Measurements from ENCODE around the gene PCSK6.

PCSK6 gene

DNA sequence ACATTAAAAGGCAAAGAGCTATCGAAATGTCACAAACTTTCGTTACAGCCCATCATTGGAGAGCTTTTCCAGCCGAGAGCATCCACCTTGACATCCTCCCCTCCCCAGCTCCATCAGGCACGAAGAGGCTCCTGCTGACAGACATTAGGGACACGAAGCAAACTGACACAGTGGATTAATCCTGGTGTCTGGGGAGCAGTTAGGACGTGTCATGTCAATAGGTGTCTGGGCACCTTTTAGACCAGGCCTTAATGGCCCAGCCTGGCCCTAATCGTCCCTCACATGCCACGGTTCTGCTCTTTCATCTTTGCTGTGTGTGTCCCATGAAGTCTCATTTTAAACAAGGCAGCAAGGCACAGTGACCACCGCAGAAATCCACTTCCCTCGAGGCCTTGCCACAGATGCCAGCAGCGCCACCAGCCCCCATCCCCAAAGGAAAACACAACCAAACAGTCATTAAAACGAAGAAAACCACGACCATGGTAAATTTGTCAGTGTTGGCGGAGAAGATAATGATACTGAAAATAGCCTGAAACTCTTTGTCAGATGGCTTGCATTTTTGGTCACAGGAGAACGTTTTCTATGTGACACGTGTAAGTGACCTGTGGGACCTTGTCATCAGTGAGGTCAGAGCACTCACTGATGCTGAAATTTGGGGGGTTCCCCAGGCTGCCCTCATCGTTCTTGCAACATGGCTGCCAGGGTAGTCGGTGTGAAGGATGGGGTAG, 16.3 kb upstream of the PCSK6 start:
- Histone ChIP-seq H3K4me3 (ENCODE audit: insufficient read depth, low read length, poor library complexity, severe bottlenecking) (no peak overlapping the region), H3K4me2 (ENCODE audit: low read depth, low read length, poor library complexity, severe bottlenecking) (no peak overlapping the region), H3K9me2 (replicated peaks; ENCODE audit: insufficient read depth, low read length) (no peaks in the 10 kb centered on the region), H3K9ac (ENCODE audit: low read length) (no peak overlapping the region), H2AFZ (ENCODE audit: low read depth, low read length, severe bottlenecking) (no peak overlapping the region), H3K36me3 (ENCODE audit: low read length) (no peaks in the 10 kb centered on the region), H3K27ac (ENCODE audit: low read depth, low read length) (no peak overlapping the region), H3K9me3 (ENCODE audit: insufficient read depth, low read length) (no peaks in the 10 kb centered on the region), H4K20me1 (ENCODE audit: low read depth, low read length) (no peaks in the 10 kb centered on the region), H3K79me2 (ENCODE audit: insufficient read depth, low read length) (no peaks in the 10 kb centered on the region), H3K27me3 (ENCODE audit: low read length) (no peaks in the 10 kb centered on the region), H3F3A (ENCODE audit: insufficient read depth) (no peaks in the 10 kb centered on the region)
- no peak for TF ChIP-seq EZH2phosphoT487 (conservative IDR thresholded peaks at IDR 0.05; ENCODE audit: low read length)
- TF ChIP-seq, protein P1, sequence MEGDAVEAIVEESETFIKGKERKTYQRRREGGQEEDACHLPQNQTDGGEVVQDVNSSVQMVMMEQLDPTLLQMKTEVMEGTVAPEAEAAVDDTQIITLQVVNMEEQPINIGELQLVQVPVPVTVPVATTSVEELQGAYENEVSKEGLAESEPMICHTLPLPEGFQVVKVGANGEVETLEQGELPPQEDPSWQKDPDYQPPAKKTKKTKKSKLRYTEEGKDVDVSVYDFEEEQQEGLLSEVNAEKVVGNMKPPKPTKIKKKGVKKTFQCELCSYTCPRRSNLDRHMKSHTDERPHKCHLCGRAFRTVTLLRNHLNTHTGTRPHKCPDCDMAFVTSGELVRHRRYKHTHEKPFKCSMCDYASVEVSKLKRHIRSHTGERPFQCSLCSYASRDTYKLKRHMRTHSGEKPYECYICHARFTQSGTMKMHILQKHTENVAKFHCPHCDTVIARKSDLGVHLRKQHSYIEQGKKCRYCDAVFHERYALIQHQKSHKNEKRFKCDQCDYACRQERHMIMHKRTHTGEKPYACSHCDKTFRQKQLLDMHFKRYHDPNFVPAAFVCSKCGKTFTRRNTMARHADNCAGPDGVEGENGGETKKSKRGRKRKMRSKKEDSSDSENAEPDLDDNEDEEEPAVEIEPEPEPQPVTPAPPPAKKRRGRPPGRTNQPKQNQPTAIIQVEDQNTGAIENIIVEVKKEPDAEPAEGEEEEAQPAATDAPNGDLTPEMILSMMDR (IDR thresholded peaks at IDR 0.05; ENCODE audit: insufficient read depth, low read length, poor library complexity, severe bottlenecking): no peak

DNA sequence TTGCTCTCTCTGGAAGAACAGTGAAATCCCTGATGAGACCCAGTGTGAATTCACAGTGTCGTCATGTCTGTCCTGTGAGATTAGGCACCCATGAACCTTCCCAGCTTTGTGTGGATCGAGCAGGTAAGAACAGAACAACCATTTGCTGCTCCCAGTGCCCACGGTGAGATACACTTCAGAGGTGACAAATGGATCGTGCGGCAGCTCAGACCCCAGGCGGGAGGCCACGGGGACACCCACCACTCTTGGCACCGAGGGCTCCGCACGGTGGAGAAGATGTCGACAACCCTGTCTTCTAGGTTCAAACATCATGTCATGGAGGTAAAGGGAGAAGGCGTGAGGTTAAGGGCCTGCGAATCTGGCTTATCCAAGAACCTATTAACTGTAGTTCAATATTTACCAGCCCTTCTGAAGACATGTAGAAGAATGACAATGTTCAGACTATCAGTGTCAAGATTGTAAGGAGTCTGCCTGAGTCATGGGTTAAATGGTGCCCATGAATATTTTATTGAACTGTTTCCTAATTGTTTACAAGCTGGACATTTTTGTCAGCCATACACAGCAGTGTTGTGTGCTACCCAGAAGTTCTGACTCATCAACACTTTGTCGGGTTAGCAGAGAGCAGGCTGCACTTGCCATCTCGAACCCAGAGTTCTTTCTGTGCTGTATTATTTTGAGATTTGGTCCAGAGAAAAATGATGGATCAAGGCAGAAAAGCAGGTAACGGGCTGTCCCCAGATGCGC, 15.5 kb upstream of the PCSK6 start:
- Histone ChIP-seq H3K4me3 (ENCODE audit: insufficient read depth, low read length, poor library complexity, severe bottlenecking) (no peak overlapping the region), H3K27me3 (ENCODE audit: low read length) (no peaks in the 10 kb centered on the region), H3K9ac (ENCODE audit: low read length) (no peak overlapping the region), H3K27ac (ENCODE audit: low read depth, low read length) (no peak overlapping the region), H3K9me3 (ENCODE audit: insufficient read depth, low read length) (no peaks in the 10 kb centered on the region), H4K20me1 (ENCODE audit: low read depth, low read length) (no peaks in the 10 kb centered on the region), H3K79me2 (ENCODE audit: insufficient read depth, low read length) (no peaks in the 10 kb centered on the region), H3K4me2 (ENCODE audit: low read depth, low read length, poor library complexity, severe bottlenecking) (no peak overlapping the region), H2AFZ (ENCODE audit: low read depth, low read length, severe bottlenecking) (no peak overlapping the region), H3F3A (ENCODE audit: insufficient read depth) (no peaks in the 10 kb centered on the region), H3K9me2 (replicated peaks; ENCODE audit: insufficient read depth, low read length) (no peaks in the 10 kb centered on the region), H3K36me3 (ENCODE audit: low read length) (no peaks in the 10 kb centered on the region)
- TF ChIP-seq EZH2phosphoT487 (conservative IDR thresholded peaks at IDR 0.05; ENCODE audit: low read length): no peak
- TF ChIP-seq, protein P1 (IDR thresholded peaks at IDR 0.05; ENCODE audit: insufficient read depth, low read length, poor library complexity, severe bottlenecking): no peak

DNA sequence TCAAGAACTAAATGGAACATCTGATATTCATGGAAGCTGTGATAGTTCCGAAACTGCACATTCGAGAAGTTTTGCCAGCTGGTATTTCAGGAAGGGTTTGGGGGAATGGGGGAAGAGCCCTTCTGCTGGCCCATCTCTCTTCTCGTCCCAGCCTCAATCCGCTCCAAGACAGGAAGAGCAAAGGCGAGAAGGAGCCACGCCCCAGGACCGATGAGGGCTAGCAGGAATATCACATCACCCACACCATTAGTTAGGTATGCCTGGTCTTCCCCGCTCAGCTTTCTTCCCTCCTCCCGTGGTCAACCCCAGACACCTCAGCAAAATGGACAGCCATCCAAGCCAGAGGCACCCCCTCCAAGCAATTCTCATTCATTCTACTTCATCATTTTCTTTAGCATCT, 14.9 kb upstream of the PCSK6 start:
- no peak for TF ChIP-seq EZH2phosphoT487 (conservative IDR thresholded peaks at IDR 0.05; ENCODE audit: low read length)
- TF ChIP-seq, protein P1 (IDR thresholded peaks at IDR 0.05; ENCODE audit: insufficient read depth, low read length, poor library complexity, severe bottlenecking): no peak
- Histone ChIP-seq H3K9me3 (ENCODE audit: insufficient read depth, low read length) (no peaks in the 10 kb centered on the region), H3K27me3 (ENCODE audit: low read length) (no peaks in the 10 kb centered on the region), H3K9me2 (replicated peaks; ENCODE audit: insufficient read depth, low read length) (no peaks in the 10 kb centered on the region), H3K4me3 (ENCODE audit: insufficient read depth, low read length, poor library complexity, severe bottlenecking) (no peak overlapping the region), H3K9ac (ENCODE audit: low read length) (no peak overlapping the region), H3F3A (ENCODE audit: insufficient read depth) (no peaks in the 10 kb centered on the region), H3K27ac (ENCODE audit: low read depth, low read length) (no peak overlapping the region), H2AFZ (ENCODE audit: low read depth, low read length, severe bottlenecking) (no peak overlapping the region), H3K36me3 (ENCODE audit: low read length) (no peaks in the 10 kb centered on the region), H3K79me2 (ENCODE audit: insufficient read depth, low read length) (no peaks in the 10 kb centered on the region), H4K20me1 (ENCODE audit: low read depth, low read length) (no peaks in the 10 kb centered on the region), H3K4me2 (ENCODE audit: low read depth, low read length, poor library complexity, severe bottlenecking) (no peak overlapping the region)
